Superior temporal gyrus (tissue), 1 donor: ENCODE measurements around the gene TRAF4.

Source experiments
- DNase-seq: peaks from one replicate; pipeline ENCODE4 v3.0.0-alpha.2; 2016; ENCODE audit errors: extremely low spot score

The TRAF4 gene, protein sequence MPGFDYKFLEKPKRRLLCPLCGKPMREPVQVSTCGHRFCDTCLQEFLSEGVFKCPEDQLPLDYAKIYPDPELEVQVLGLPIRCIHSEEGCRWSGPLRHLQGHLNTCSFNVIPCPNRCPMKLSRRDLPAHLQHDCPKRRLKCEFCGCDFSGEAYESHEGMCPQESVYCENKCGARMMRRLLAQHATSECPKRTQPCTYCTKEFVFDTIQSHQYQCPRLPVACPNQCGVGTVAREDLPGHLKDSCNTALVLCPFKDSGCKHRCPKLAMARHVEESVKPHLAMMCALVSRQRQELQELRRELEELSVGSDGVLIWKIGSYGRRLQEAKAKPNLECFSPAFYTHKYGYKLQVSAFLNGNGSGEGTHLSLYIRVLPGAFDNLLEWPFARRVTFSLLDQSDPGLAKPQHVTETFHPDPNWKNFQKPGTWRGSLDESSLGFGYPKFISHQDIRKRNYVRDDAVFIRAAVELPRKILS

DNA sequence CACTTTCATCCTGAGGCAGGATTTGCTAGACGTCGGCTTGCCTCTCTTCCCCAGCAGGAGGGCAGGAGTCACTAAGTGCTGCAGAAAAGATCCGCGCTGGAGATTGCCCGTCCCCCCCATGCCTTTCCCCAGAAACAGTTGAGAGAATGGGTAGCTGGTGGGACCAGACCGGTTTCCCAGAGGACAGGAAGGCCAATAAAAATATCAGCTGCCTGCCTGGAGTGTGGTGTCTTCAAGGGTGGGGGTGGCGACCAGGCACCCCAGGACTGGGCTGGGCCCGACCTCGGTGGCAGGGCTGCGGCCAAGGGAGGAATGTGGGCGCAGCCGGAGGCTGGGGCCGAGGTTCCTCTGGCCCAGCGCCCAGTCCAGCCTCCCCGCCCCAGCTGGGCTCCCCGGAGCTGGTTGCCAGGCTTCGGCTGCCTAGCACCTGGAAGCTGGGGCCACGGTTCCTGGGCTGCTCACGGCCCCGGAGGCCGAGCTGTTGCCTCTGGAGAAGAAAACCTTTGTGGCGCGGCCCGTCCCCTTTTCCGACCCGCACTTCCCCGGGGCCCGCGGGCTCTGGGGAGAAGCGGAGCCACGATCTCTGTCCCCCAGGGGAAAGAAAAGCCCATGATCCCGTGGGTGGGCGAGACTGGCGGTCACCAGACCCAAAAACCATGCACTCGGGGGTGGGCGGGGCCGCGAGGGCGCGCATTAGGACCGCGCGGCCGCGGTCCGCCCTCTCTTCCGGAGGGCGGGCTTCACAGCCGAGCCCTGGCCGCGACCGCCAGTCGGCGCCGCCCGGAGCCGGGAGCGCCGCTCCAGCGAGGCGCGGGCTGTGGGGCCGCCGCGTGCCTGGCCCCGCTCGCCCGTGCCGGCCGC lies at the start of gene TRAF4:
Gene TRAF4, plus strand, starts transcription at position 769 of the 861 bp plus-strand sequence. CDS start 102 bp downstream, outside the sequence.
- peak; percentile 75 for DNase-seq

DNA sequence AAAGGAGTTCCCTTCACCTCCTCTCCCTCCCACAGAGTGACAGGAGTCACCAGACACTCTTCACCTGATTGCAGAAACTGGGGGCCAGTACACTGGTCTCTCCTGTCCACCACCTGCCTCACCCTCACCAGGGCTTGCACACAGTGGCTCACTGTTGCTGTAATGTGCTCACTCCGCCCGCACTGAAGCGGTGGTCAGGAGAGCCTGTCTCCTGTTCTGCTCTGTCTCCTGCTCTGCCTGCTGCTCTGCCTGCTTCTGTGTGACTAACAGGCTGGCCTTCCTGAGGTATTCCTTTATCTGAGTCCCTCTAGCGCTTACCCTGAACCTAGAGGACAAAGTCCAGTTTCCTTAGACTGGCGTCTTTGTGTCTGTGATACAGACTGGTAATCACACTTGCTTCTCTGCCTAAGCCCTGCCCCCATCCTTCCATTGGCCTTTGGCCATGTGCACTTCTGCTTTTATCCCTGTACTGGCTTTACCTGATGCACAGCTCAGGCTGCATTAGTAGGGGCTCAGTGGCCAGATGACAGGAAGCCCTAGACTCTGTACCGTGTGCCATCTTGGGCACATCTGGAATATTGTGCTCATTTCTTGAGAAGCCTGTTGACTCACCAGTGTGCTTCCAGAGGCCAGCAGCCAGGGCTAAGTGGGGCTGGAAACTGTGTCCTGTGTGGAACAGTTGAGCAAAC lies 45.4 kb upstream of the TRAF4 start:
- DNase-seq = no peak

- DNase-seq = no peak
Observed at GRCh38 chr17:28700278-28700677, 43.5 kb upstream of the TRAF4 start.

DNA sequence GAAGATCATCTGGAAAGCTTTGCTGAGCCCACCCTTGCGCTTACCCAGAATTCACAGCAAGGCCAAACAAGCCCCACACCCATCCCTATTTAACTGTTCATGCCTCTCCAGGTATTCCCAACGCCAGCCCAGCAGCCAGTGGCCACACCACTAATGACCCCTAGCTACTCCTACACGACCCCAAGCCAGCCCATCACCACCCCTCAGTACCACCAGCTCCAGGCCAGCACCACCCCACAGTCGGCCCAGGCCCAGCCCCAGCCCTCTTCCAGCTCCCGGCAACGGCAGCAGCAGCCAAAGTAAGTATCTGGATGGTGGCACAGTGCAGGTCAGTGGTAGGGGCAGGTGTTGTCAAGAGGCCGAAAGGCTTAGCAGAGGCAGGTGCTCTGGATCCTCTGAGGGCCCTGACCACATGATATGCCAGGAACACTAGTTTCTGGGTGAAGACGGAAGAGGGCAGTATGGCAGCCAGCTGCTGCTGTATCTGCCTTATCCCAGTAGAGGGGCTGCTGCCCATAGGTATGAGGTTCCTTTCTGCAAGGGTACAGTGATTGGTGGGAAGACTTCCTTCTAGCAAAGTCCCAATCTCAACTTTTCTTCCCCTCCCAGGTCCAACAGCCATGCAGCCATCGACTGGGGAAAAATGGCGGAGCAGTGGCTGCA lies 42.9 kb upstream of the TRAF4 start:
- DNase-seq = no peak

- DNase-seq = peak; percentile 78
Observed at GRCh38 chr17:28702026-28702751, 41.6 kb upstream of the TRAF4 start.

DNA sequence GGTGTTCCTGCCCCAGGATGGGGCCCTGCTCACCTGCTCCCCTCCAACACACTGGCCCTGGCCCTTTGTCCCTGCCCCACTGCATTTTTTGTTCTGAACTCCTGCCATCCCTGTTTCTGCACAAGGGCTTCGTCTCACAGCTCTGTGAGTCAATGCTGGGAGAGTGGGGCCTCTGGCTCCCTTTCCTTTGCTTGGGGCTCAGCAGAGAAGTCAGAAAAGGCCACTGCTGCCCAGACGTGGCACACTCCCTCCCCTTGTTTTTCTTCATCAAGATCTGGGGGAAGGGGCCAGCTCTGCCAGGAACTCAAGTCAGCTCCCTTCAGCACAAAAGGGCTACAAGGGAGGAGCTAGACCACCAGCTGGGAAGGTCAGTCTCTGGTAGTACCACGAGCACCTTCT lies 41.1 kb upstream of the TRAF4 start:
- no peak for DNase-seq

DNA sequence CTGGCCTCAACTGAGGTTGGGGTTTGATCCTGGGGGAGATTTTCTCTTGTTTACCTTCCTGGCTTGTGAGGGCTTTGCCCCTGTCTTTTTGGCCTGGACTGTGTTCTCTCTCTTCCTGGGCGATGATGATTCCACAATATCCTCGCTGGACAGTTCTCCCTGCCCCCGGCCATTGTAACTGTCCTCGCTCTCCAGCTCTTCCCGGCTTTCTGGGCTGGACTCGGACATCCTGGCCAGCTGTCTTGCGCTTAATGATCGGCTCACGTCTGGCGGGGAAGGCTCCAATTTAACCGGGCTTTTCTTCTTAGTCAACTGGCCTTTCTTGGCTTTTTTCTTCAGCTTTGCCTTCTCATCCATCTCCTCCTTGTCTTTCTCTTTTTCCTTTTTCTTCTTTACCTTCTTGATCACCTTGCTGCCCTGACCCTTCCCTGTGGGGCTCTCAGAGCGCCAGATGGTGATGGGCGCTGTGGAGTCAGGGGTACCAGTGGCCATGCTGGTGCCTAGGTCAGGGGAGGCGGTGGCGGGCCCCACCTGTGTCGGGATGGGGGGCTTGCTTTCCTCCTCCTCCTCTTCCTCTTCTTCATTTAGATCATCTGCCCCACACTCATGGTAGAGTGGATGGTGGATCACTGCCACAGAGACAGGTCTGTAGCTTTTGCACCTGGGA lies 40.1 kb upstream of the TRAF4 start:
- DNase-seq = no peak

- DNase-seq = no peak
Observed at GRCh38 chr17:28704219-28704858, 39.5 kb upstream of the TRAF4 start.

DNA sequence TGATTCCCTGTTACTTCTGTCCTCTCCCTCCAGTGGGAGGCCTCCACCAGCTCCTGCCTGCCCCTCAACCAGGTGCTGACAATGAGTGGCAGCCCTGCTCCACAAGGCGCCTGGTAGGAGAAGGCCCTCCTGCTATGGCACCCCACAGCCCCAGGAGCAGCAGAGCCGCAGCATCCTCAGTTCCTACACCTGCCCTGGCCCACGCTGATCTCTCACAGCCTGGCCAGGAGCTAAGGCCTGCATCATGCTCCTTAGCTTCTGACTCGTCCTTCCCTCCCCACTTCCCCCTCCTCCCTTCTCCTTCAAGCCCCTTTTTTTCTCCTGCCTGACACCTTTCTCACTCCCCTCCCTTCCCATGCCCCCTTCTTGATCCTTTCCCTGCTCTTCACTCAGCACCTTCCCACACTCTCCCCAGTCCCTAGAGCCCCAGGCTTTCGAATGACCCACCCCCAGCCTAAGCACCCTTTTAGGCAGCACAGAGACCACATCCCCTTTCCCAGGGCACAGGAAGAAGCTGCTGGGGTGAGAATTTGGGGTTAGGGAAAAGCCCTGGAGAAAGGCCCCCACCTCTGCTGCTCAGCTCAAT lies 38.6 kb upstream of the TRAF4 start:
- DNase-seq = no peak

GRCh38 chr17:28705728-28706334 lies 38.0 kb upstream of the TRAF4 start:
- DNase-seq = no peak

GRCh38 chr17:28706471-28707338 lies 37.1 kb upstream of the TRAF4 start:
- no peak for DNase-seq

DNA sequence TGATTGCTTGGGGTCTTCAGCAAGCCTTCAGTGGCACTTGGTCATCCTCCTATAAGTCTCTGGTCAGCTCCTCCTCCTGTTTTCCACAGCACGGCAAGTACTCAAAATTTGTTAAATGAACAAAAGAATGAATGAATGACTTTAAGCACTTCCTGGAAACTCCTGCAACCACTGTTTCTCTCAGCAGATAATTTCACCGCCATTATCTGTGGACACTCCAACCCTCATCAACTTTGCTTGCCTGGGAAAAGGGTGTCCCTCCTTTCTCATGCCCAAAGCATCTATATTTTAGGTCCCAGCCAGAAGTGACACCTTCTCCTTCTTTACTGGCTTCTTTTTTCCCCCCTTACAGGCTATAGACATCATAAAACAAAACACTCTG lies 36.5 kb upstream of the TRAF4 start:
- no peak for DNase-seq

- peak; percentile 65 for DNase-seq
Observed at GRCh38 chr17:28710861-28711722, 32.7 kb upstream of the TRAF4 start.

GRCh38 chr17:28711723-28712031 lies 32.1 kb upstream of the TRAF4 start, which contains the start of gene PROCA1:
TSS of gene PROCA1 (minus strand) at chr17:28711888. CDS start at chr17:28711660, 228 bp downstream.
- DNase-seq = no peak

GRCh38 chr17:28712032-28712704 lies 31.6 kb upstream of the TRAF4 start:
- DNase-seq = no peak

DNA sequence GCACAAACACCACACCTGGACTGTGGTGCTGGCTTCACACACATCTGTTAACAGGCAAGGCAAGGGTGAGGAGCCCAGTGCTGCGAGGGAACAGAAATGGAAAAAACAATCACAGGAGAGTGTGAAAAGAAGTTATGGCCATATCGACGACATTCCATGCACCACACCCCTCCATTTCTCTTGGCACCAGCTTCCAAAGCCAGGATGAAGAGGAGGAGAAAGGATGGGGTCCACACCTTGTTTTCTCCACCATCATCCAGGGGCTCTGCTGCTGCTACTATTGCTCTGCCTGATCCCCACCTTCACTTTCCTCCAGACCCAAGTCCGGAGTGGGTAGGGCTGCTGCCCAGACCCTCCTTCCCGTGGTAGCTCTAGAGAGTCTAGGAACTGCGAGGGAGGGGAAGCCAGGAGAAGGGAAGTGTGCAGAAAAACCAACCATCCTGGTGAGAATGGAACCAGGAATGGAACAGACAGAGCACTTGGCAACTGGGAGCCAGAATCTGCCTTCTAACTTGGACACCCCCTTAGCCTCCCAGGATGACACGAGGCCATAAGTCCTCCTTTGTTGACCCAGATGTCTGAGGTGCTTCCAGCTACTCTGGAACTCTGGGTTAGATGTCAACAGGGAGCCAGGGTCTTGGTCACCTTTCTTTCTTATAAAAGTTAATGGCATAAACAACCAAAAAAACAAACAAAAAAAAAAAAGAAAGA lies 31.0 kb upstream of the TRAF4 start:
- no peak for DNase-seq
